Osteocyte (in vitro differentiated cells): ENCODE measurements around the gene TMEM74B. TPM values are rescaled to one million over a fixed set of nuclear protein-coding genes. Genes with fewer than 3 reads are reported as not detected.

Experiments
- DNase-seq: peaks from one replicate; pipeline ENCODE4 v3.0.0; 2021; ENCODE audit warnings: mixed read lengths; ENCODE audit not compliant: unreplicated experiment; ENCODE audit errors: extremely low spot score
- H3K27ac Mint-ChIP-seq: one replicate; pipeline ENCODE4 v1.8.0; 2021; ENCODE audit warnings: mild to moderate bottlenecking, mixed read lengths; ENCODE audit not compliant: unreplicated experiment
- H3K27me3 Mint-ChIP-seq: one replicate; pipeline ENCODE4 v1.8.0; 2021; ENCODE audit warnings: mixed read lengths; ENCODE audit not compliant: unreplicated experiment
- H3K36me3 Mint-ChIP-seq: one replicate; pipeline ENCODE4 v1.8.0; 2021; ENCODE audit warnings: mixed read lengths; ENCODE audit not compliant: unreplicated experiment
- H3K4me1 Mint-ChIP-seq: one replicate; pipeline ENCODE4 v1.8.0; 2021; ENCODE audit warnings: mixed read lengths; ENCODE audit not compliant: unreplicated experiment
- H3K4me3 Mint-ChIP-seq: one replicate; pipeline ENCODE4 v1.8.0; 2021; ENCODE audit warnings: mild to moderate bottlenecking, moderate library complexity, mixed read lengths; ENCODE audit not compliant: unreplicated experiment
- H3K9me3 Mint-ChIP-seq: one replicate; pipeline ENCODE4 v1.8.0; 2021; ENCODE audit warnings: mixed read lengths; ENCODE audit not compliant: unreplicated experiment
- CTCF ChIP-seq: fragments of 200-600 bp; sonication (generic); IDR thresholded peaks from 2 replicates; pipeline ENCODE4 v1.5.0; 2021; ENCODE audit warnings: antibody characterized with exemption, mild to moderate bottlenecking, moderate library complexity
- total RNA-seq: library from RNA; stranded (reverse); gene quantifications from 2 replicates; pipeline ENCODE4 v1.2.1, GENCODE V29; 2021

Gene TMEM74B
- total RNA-seq, 1 donor from 2014 or later, result not detected

GRCh38 chr20:1182106-1182505 lies 2.7 kb downstream of the TMEM74B start:
- DNase-seq, result no peak
- peaks cover 10% of the 10 kb centered on the region for H3K4me1 Mint-ChIP-seq
- no peak overlapping the region for H3K27ac Mint-ChIP-seq
- H3K36me3 Mint-ChIP-seq, result no peaks in the 10 kb centered on the region
- H3K9me3 Mint-ChIP-seq, result no peaks in the 10 kb centered on the region
- H3K4me3 Mint-ChIP-seq, result no peak overlapping the region
- H3K27me3 Mint-ChIP-seq, result peaks cover 26% of the 10 kb centered on the region
- TF ChIP-seq CTCF, result no peak

- H3K27me3 Mint-ChIP-seq, result peaks cover 23% of the 10 kb centered on the region
- DNase-seq, result no peak
These were observed 3.8 kb downstream of the TMEM74B start for GRCh38 chr20:1180949-1181348.

GRCh38 chr20:1178623-1179022 lies 6.2 kb downstream of the TMEM74B start:
- peaks cover 10% of the 10 kb centered on the region for H3K27me3 Mint-ChIP-seq
- DNase-seq, result no peak
- peaks cover 10% of the 10 kb centered on the region for H3K36me3 Mint-ChIP-seq
- TF ChIP-seq CTCF, result no peak
- no peaks in the 10 kb centered on the region for H3K9me3 Mint-ChIP-seq
- H3K4me3 Mint-ChIP-seq, result no peak overlapping the region
- H3K27ac Mint-ChIP-seq, result no peak overlapping the region
- H3K4me1 Mint-ChIP-seq, result no peaks in the 10 kb centered on the region

More at GRCh38 chr20:1180949-1181348, 3.8 kb downstream of the TMEM74B start:
- Mint-ChIP-seq H3K36me3 (peaks cover 5% of the 10 kb centered on the region), H3K27ac (no peak overlapping the region), H3K4me3 (no peak overlapping the region), H3K9me3 (no peaks in the 10 kb centered on the region), H3K4me1 (peaks cover 8% of the 10 kb centered on the region)
- TF ChIP-seq CTCF, result no peak

GRCh38 chr20:1178103-1178502 lies 6.7 kb downstream of the TMEM74B start:
- no peak for DNase-seq
- Mint-ChIP-seq H3K4me3 (no peak overlapping the region), H3K9me3 (no peaks in the 10 kb centered on the region), H3K27ac (no peak overlapping the region), H3K4me1 (no peaks in the 10 kb centered on the region), H3K27me3 (peaks cover 6% of the 10 kb centered on the region), H3K36me3 (peaks cover 10% of the 10 kb centered on the region)
- no peak for TF ChIP-seq CTCF

- Mint-ChIP-seq H3K4me3 (no peak overlapping the region), H3K27me3 (peaks cover 6% of the 10 kb centered on the region), H3K9me3 (no peaks in the 10 kb centered on the region), H3K27ac (no peak overlapping the region), H3K36me3 (peaks cover 10% of the 10 kb centered on the region), H3K4me1 (no peaks in the 10 kb centered on the region)
- no peak for TF ChIP-seq CTCF
- DNase-seq, result no peak
These were observed 7.1 kb downstream of the TMEM74B start for GRCh38 chr20:1177680-1178079.
